DND-41 (cell line): ENCODE results near the gene FLNB.

Source experiments
- ATAC-seq: fragments of 200-7000 bp; cut with Tn5 transposase; 3 replicates; pipeline ENCODE4 v1.9.1; 2021; ENCODE audit warnings: low read depth; ENCODE audit not compliant: insufficient read depth
- DNase-seq: peaks from one replicate; pipeline ENCODE4 v3.0.0-alpha.2; 2020
- H2AFZ ChIP-seq: 2 replicates; pipeline ENCODE4 v1.6.0; 2012; ENCODE audit warnings: low read depth, low read length
- H3K27ac ChIP-seq: 2 replicates; pipeline ENCODE4 v1.5.1; 2012; ENCODE audit warnings: low read length, inconsistent platforms
- H3K27me3 ChIP-seq: fragments of 200-600 bp; sonication (generic); 2 replicates; pipeline ENCODE4 v1.6.0; 2012; ENCODE audit warnings: low read length, mild to moderate bottlenecking, inconsistent platforms; ENCODE audit not compliant: insufficient read depth, poor library complexity
- H3K36me3 ChIP-seq: 2 replicates; pipeline ENCODE4 v1.5.1; 2012; ENCODE audit warnings: low read length, inconsistent platforms; ENCODE audit not compliant: insufficient read depth
- H3K4me1 ChIP-seq: 2 replicates; pipeline ENCODE4 v1.5.1; 2012; ENCODE audit warnings: mild to moderate bottlenecking, low read length; ENCODE audit not compliant: insufficient read depth
- H3K4me2 ChIP-seq: 2 replicates; pipeline ENCODE4 v1.6.0; 2012; ENCODE audit warnings: mild to moderate bottlenecking, moderate library complexity, low read length, inconsistent platforms; ENCODE audit not compliant: insufficient read depth
- H3K4me3 ChIP-seq, 2 experiments: fragments of 200-600 bp in 1 of 2; shearing (Covaris generic) in 1 of 2; 2 replicates each; pipeline ENCODE4 v1.5.1; 2012 to 2016; ENCODE audit warnings: inconsistent platforms in 2 of 2, low read length in 2 of 2, mild to moderate bottlenecking in 2 of 2, low read depth in 1 of 2, moderate library complexity in 1 of 2
- H3K79me2 ChIP-seq: 2 replicates; pipeline ENCODE4 v1.6.0; 2012; ENCODE audit warnings: low read length, inconsistent platforms; ENCODE audit not compliant: insufficient read depth
- H3K9ac ChIP-seq: 2 replicates; pipeline ENCODE4 v1.6.0; 2012; ENCODE audit warnings: low read depth, mild to moderate bottlenecking, inconsistent platforms, low read length, moderate library complexity
- H3K9me3 ChIP-seq: 2 replicates; pipeline ENCODE4 v1.5.1; 2012; ENCODE audit warnings: low read length, moderate library complexity, mild to moderate bottlenecking, inconsistent platforms; ENCODE audit not compliant: insufficient read depth, severe bottlenecking
- H4K20me1 ChIP-seq: 2 replicates; pipeline ENCODE4 v1.6.0; 2012; ENCODE audit warnings: low read length; ENCODE audit not compliant: insufficient read depth
- CTCF ChIP-seq: IDR thresholded peaks from 2 replicates; pipeline ENCODE4 v1.5.1; 2012; ENCODE audit warnings: borderline replicate concordance, low read length, moderate library complexity, mild to moderate bottlenecking; ENCODE audit not compliant: poor library complexity, severe bottlenecking; ENCODE audit errors: extremely low read depth
- EZH2 ChIP-seq: IDR thresholded peaks from 3 replicates; pipeline ENCODE4 v1.6.1; 2012; ENCODE audit warnings: borderline replicate concordance, low read depth, mild to moderate bottlenecking, moderate library complexity, low read length, inconsistent platforms; ENCODE audit not compliant: severe bottlenecking

Gene FLNB

GRCh38 chr3:58013973-58014649 is 5.9 kb downstream of the FLNB start:
- no peak for DNase-seq
- H3K4me2 ChIP-seq = no peak overlapping the region
- peaks cover 47% of the 10 kb centered on the region for H3K4me1 ChIP-seq
- ATAC-seq = no peak
- H3K79me2 ChIP-seq = peaks cover 94% of the 10 kb centered on the region
- H3K27me3 ChIP-seq = no peaks in the 10 kb centered on the region
- peaks cover 14% of the 10 kb centered on the region; the same call in 1 of the 2 replicates for H3K36me3 ChIP-seq
- H2AFZ ChIP-seq = no peak overlapping the region
- H3K9ac ChIP-seq = no peak overlapping the region
- no peaks in the 10 kb centered on the region for H3K9me3 ChIP-seq
- H3K4me3 ChIP-seq = no peak overlapping the region
- peaks cover 48% of the 10 kb centered on the region; the same call in 1 of the 2 replicates for H4K20me1 ChIP-seq
- TF ChIP-seq CTCF (no peak), EZH2 (no peak)
- H3K27ac ChIP-seq = no peak overlapping the region; the same call in 1 of the 2 replicates

DNA sequence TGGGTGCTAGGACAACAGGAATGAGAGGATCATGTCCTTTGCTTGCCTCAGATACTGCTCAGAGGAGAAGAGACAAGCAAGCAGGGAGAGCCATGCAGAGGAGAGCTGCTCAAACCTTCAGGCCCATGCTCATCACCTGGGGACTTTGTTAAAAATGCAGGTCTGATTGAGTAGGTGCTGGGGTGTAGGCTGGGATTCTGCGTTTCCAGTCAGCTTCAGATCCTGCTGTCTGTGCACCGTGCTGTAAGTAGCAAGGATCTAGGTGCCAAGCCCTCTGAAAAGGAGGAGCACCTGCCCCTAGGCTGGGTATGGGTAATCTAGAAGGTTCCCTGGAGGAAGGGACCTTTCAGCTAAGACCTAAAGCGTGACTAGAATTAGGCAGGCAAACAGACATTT is 7.3 kb downstream of the FLNB start:
- Histone ChIP-seq H3K27me3 (no peaks in the 10 kb centered on the region), H4K20me1 (peaks cover 47% of the 10 kb centered on the region), H3K4me3 (no peak overlapping the region), H3K4me1 (peaks cover 39% of the 10 kb centered on the region), H3K9me3 (no peaks in the 10 kb centered on the region), H3K79me2 (peaks cover 94% of the 10 kb centered on the region), H2AFZ (no peak overlapping the region), H3K36me3 (peaks cover 11% of the 10 kb centered on the region; the same call in 1 of the 2 replicates), H3K4me2 (no peak overlapping the region), H3K27ac (no peak overlapping the region), H3K9ac (no peak overlapping the region)
- DNase-seq (no peak), ATAC-seq (no peak)
- TF ChIP-seq EZH2 (no peak), CTCF (no peak)

DNA sequence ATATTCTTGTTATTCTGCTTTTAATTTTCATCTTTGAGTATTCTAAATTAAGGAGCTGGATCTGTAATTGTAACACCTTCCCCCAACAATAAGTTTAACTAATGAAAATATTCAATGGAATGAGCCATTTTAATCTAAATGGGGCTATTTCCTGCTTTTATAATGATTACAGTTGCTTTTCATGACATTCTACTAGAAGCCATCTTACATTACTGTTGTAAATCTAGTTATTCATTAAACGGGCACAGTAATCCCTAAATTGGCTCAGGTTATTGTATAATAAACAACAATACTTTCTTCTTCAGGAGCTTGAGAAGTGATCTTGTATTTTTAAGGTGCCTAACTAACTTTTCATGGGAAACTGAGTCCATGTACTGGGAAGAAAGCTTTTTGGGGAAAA is 8.5 kb downstream of the FLNB start:
- Histone ChIP-seq H2AFZ (no peak overlapping the region), H3K4me3 (no peak overlapping the region), H3K4me2 (no peak overlapping the region), H3K27me3 (no peaks in the 10 kb centered on the region), H3K4me1 (peaks cover 37% of the 10 kb centered on the region), H3K79me2 (peaks cover 94% of the 10 kb centered on the region), H3K9ac (no peak overlapping the region), H3K27ac (no peak overlapping the region), H4K20me1 (peaks cover 54% of the 10 kb centered on the region), H3K36me3 (peaks cover 6% of the 10 kb centered on the region; the same call in 1 of the 2 replicates), H3K9me3 (no peaks in the 10 kb centered on the region)
- no peak for DNase-seq
- no peak for ATAC-seq
- TF ChIP-seq EZH2 = no peak
- no peak for TF ChIP-seq CTCF
